ENCODE results near the gene BABAM1.

The BABAM1 gene

DNA sequence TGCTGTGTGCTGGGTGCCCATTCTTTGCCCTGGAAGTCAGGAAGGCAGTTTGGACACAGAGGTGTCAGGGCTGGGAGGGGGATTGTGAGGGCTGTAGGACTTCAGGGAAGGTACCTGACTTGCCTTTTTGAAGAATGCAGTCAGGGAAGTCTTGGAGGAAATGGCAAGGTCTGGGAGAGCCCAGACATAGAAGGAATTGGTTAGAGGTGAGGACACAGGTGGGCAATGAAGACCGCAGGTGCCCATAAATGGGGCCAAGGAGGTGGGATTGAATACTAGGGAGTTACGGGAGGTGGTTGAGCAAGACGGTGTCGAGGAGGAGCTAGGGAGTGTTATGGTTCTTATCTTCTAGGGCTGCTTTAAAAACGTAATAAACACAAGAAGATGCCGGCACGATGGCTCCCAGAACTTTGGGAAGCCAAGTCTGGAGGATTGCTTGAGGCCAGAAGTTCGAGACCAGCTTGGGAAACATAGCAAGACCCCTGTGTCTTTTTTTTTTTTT, 40.7 kb downstream of the BABAM1 start:
- DNase-seq (ENCODE audit: low read depth in 2 of 2): no peak
- TF ChIP-seq, protein P1, sequence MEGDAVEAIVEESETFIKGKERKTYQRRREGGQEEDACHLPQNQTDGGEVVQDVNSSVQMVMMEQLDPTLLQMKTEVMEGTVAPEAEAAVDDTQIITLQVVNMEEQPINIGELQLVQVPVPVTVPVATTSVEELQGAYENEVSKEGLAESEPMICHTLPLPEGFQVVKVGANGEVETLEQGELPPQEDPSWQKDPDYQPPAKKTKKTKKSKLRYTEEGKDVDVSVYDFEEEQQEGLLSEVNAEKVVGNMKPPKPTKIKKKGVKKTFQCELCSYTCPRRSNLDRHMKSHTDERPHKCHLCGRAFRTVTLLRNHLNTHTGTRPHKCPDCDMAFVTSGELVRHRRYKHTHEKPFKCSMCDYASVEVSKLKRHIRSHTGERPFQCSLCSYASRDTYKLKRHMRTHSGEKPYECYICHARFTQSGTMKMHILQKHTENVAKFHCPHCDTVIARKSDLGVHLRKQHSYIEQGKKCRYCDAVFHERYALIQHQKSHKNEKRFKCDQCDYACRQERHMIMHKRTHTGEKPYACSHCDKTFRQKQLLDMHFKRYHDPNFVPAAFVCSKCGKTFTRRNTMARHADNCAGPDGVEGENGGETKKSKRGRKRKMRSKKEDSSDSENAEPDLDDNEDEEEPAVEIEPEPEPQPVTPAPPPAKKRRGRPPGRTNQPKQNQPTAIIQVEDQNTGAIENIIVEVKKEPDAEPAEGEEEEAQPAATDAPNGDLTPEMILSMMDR (IDR thresholded peaks at IDR 0.05; ENCODE audit: low read depth, low read length): no peak
- H3K4me3 ChIP-seq (replicated peaks in 1 of 2; ENCODE audit: low read depth in 2 of 2, low read length in 2 of 2): no peak overlapping the region

DNA sequence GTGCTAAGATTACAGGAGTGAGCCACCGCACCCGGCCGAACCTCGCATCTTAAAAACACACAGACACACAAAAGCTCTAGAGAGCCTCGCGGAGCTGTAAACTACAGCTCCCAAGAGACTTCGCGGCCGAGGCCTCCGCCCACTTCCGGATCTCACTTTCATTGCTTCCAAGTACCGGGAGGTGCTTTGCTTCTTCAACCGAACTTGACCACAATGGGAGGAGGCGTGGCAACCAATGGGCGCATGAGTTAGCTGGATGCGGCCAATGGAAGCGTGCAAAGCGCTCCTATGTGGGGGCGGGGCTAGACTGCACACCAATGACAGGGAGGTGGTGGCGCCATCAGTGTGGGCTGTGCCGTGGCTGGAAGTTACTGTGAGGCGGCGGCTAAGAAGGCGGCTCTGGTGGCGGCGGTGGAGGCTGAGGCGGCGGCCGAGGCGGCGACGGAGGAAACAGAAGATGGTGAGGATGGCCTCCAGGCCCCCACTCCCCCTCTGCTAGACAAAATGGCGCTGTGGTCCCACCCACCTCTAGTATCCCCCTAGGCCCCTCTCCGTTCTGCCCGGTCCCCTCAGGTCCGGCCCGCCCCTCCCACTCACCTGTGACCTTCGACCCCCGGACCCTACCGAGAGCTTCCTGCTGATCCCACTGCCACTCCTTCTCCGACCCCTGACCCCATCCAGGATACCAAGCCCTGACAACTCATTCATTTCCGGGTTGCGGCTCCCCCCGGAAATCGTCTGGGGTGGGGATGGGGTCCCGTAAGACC, 42.1 kb downstream of the BABAM1 start, which contains the start of gene DDA1:
TSS of gene DDA1 (plus strand) at position 366 of the 767 bp plus-strand sequence. CDS start at position 458, 92 bp downstream.
- peak; percentile 100 for DNase-seq (ENCODE audit: low read depth in 2 of 2)
- H3K4me3 ChIP-seq (replicated peaks in 1 of 2; ENCODE audit: low read depth in 2 of 2, low read length in 2 of 2): peak within 1 kb of the TSS; percentile 95 to 97
- TF ChIP-seq, protein P1 (IDR thresholded peaks at IDR 0.05; ENCODE audit: low read depth, low read length): no peak

DNA sequence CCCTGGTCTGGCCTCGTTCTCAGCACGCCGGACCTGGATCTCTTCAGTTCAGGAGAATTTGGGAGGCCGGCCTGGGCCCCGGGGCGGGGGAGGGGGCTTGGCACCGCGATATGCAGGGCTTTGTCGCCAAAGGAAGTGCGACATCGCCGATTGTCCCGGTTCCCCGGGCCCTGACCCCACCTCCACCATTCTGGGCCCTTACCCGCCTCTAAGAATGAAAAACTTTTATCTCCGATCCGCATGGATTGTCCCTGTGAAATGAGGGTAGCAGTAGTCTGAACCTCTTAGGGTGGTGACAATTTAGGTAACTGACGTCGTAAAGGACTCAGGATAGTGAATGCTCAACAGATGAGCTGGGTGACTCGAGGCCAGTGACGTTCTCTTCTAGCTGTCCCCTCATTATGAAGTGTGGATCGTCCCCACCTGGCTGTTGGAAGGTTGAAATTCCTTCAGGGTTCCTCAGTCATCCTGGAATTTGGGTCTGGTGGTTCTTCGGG, 42.8 kb downstream of the BABAM1 start:
- no peak for DNase-seq (ENCODE audit: low read depth in 2 of 2)
- H3K4me3 ChIP-seq (replicated peaks in 1 of 2; ENCODE audit: low read depth in 2 of 2, low read length in 2 of 2): peak overlapping the region; percentile 95 to 97

DNA sequence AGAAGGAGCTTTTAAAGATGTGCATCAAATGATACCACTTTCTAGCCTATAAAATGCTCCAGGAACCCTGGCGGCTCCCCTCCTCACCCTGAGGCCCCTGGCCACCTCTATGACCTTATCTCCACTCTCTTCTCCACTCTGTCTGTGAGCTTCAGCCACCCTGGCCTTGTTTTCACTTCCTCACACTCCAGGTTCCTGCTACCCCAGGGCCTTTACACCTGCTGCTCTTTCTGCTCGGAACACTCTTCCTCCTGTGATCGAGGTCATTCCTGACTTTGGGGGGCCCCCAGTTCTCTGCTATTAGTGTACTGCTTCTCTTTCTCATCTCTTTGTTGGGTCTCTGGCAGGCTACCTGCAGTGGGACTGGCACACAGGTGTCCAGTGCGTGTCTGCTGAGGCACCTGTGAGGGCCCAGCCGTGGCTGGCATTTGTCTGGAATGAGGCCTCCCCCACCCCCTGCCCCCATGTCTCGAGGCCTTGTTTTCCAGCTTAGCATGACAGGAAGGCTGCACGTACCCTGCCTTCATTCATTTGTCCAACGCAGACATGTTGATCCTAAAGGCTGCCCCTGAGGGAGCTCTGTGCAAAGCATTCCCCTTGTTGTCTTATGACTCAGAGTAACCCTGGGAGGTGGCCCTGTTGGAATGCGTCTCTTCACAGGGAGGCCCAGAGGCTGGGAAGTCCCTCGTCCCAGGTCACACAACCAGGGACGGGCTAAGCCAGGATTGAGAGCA, 44.4 kb downstream of the BABAM1 start:
- peak overlapping the region in 1 of 2 donors; percentile 8 for H3K4me3 ChIP-seq (replicated peaks in 1 of 2; ENCODE audit: low read depth in 2 of 2, low read length in 2 of 2)
- DNase-seq (ENCODE audit: low read depth in 2 of 2): peak in 1 of 2 donors; percentile 91
- TF ChIP-seq, protein P1 (IDR thresholded peaks at IDR 0.05; ENCODE audit: low read depth, low read length): no peak

More for the DNA sequence above, 42.8 kb downstream of the BABAM1 start:
- TF ChIP-seq, protein P1 (IDR thresholded peaks at IDR 0.05; ENCODE audit: low read depth, low read length): no peak

DNA sequence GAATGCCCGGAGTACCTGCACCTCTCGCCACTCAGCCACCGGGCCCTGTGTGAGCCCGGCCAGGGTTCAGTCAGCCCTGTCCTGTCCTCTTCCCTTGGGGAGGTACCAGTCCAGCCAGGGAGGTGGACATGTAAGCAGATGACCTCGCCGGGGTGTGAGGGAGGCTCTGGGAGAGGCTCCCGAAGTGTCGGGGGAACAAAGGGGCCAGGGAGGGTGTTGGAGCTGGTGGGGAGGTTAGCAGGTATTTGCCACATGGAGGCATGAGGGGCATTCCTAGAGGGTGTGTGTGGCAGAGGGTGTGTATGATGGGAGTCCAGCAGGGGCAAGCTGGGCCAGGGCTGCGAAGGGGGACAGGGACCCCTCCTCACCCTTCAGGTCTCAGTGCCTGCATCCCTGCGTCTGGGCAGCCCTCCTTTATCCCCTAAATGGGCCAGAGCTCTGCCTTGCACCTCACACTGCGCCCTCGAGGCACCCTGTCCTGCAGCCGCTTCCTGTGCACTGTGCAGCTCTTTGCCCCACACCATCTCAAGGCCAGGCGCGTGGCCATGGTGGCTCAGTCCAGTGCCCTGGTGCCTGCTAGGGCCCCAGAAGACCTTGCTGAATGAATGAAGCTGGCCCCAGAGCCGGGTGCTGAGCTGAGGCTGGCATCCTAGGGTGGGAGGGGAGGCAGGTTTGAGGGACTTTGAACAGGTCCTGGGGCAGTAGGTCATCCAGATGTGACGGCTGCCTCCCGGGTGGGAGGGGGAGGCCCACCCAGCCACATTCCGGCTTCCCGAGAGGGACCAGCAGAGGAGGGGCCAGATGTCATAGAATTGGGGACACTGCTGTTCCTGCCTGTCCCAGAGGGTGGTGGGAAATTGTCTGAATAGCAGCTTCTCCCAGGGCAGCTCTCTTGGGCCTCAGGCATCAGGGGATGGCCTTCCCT, 45.2 kb downstream of the BABAM1 start:
- peak overlapping the region in 1 of 2 donors; percentile 8 for H3K4me3 ChIP-seq (replicated peaks in 1 of 2; ENCODE audit: low read depth in 2 of 2, low read length in 2 of 2)
- TF ChIP-seq, protein P1 (IDR thresholded peaks at IDR 0.05; ENCODE audit: low read depth, low read length): no peak
- DNase-seq (ENCODE audit: low read depth in 2 of 2): no peak

All from cardiac fibroblast (primary cell).